HepG2 (cell line): ENCODE data around the gene ETFRF1. TPM values are rescaled to one million over a fixed set of nuclear protein-coding genes. Genes with fewer than 3 reads are reported as not detected.

ENCODE experiments used
- ATAC-seq: fragments of 200-7000 bp; cut with Tn5 transposase; 3 replicates; pipeline ENCODE4 v1.9.1; 2020; ENCODE audit warnings: mild to moderate bottlenecking, moderate library complexity
- BruUV-seq: library from RNA; stranded (reverse); fragments of 400-500 nt; replicated peaks from 2 replicates; lab custom pipeline; 2021; lab: Mats Ljungman, UMichigan
- CTCF ChIA-PET: fragments of 300-600 bp; formaldehyde crosslinking; extraction: SDS; loops from one replicate; lab custom pipeline; 2021; ENCODE audit warnings: low total read pairs, inconsistent platforms, low intra/inter-chr PET ratio; lab: Yijun Ruan, JAX
- POLR2A ChIA-PET: fragments of 350-600 bp; sonication (Branson Sonifier 250); formaldehyde crosslinking; loops from one replicate; lab custom pipeline; 2020; ENCODE audit warnings: antibody characterized with exemption, inconsistent platforms; lab: Yijun Ruan, JAX
- DNase-seq: peaks from one replicate; pipeline ENCODE4 v3.0.0-alpha.2; 2015; ENCODE audit warnings: low spot score
- FAIRE-seq: peaks from 3 replicates; lab custom pipeline; 2011; peaks lifted over from hg19 to GRCh38; lab: Jason Lieb, UNC
- H2AFZ ChIP-seq: one replicate; pipeline ENCODE4 v1.6.1; 2011; ENCODE audit warnings: low read length, inconsistent platforms
- H3K27ac ChIP-seq: fragments of 300-600 bp; 3 replicates; pipeline ENCODE4 v1.8.0; 2011; ENCODE audit warnings: mixed run types, mild to moderate bottlenecking, mixed read lengths, low read length, inconsistent platforms; ENCODE audit not compliant: insufficient read depth; ENCODE audit errors: extremely low read length
- H3K27me3 ChIP-seq, 2 experiments: fragments of 200-600 bp in 1 of 2; 2 replicates in 1 of 2; 3 replicates in 1 of 2; pipeline versions ENCODE4 v1.6.0 to v1.8.0; 2011; ENCODE audit warnings: low read length in 2 of 2, mild to moderate bottlenecking in 2 of 2, moderate library complexity in 2 of 2, inconsistent platforms in 1 of 2; ENCODE audit not compliant: insufficient read depth in 2 of 2, control insufficient read depth in 1 of 2
- H3K36me3 ChIP-seq, 2 experiments: fragments of 200-600 bp in 1 of 2; replicated peaks in 1 of 2; 2 replicates in 1 of 2; 3 replicates in 1 of 2; pipeline versions ENCODE4 v1.5.1 to v1.8.0; 2011; ENCODE audit warnings: low read length in 2 of 2, inconsistent platforms in 1 of 2; ENCODE audit not compliant: insufficient read depth in 2 of 2, control insufficient read depth in 1 of 2
- H3K4me1 ChIP-seq: 2 replicates; pipeline ENCODE4 v1.5.1; 2012; ENCODE audit warnings: low read length, inconsistent platforms; ENCODE audit not compliant: insufficient read depth
- H3K4me2 ChIP-seq: 2 replicates; pipeline ENCODE4 v1.6.0; 2011; ENCODE audit warnings: low read depth, low read length, inconsistent platforms
- H3K4me3 ChIP-seq, 3 experiments: fragments of 200-600 bp in 1 of 3; sonication (generic), shearing (Covaris generic) in 1 of 3; replicated peaks in 1 of 3; 2 replicates each; pipeline ENCODE4 v1.5.1; 2011 to 2016; ENCODE audit warnings: low read length in 3 of 3, inconsistent platforms in 2 of 3, low read depth in 2 of 3, mild to moderate bottlenecking in 2 of 3, control low read depth in 1 of 3, mixed read lengths in 1 of 3; ENCODE audit not compliant: insufficient read depth in 1 of 3
- H3K79me2 ChIP-seq: one replicate; pipeline ENCODE4 v1.6.1; 2011; ENCODE audit warnings: low read length, inconsistent platforms; ENCODE audit not compliant: insufficient read depth
- H3K9ac ChIP-seq: 2 replicates; pipeline ENCODE4 v1.6.0; 2011; ENCODE audit warnings: mild to moderate bottlenecking, low read depth, low read length, inconsistent platforms; ENCODE audit not compliant: insufficient read depth
- H3K9me3 ChIP-seq: 2 replicates; pipeline ENCODE4 v1.5.1; 2012; ENCODE audit warnings: mild to moderate bottlenecking, low read length
- H4K20me1 ChIP-seq: 2 replicates; pipeline ENCODE4 v1.6.0; 2011; ENCODE audit warnings: inconsistent platforms, mild to moderate bottlenecking, low read length, moderate library complexity; ENCODE audit not compliant: insufficient read depth
- ATM ChIP-seq: fragments of 450-650 bp; IDR thresholded peaks from 2 replicates; pipeline ENCODE4 v1.7.1; 2017; ENCODE audit warnings: mild to moderate bottlenecking, borderline replicate concordance
- FOXC1 ChIP-seq: sonication (generic); formaldehyde crosslinking; IDR thresholded peaks from 2 replicates; pipeline ENCODE4 v1.8.0; 2022; ENCODE audit warnings: mild to moderate bottlenecking, missing genetic modification reagents, borderline replicate concordance
- JUNB ChIP-seq: sonication (generic); formaldehyde crosslinking; IDR thresholded peaks from 2 replicates; pipeline ENCODE4 v1.8.0; 2022; ENCODE audit warnings: missing genetic modification reagents, mild to moderate bottlenecking, borderline replicate concordance
- POLR2G ChIP-seq: fragments of 200-400 bp; formaldehyde crosslinking; IDR thresholded peaks from 2 replicates; pipeline ENCODE4 v1.6.1; 2018; ENCODE audit warnings: mild to moderate bottlenecking, low read depth, low read length, moderate library complexity
- SSRP1 ChIP-seq: IDR thresholded peaks from 2 replicates; pipeline ENCODE4 v1.6.1; 2016; ENCODE audit warnings: control low read depth
- TAF1 ChIP-seq: sonication (generic); formaldehyde crosslinking; IDR thresholded peaks from 2 replicates; pipeline ENCODE4 v1.4.0; 2020; ENCODE audit warnings: missing genetic modification reagents
- ZBTB40 ChIP-seq, 2 experiments: fragments of 450-650 bp in 1 of 2; sonication (generic) in 1 of 2; formaldehyde crosslinking in 1 of 2; IDR thresholded peaks; 2 replicates each; pipeline versions ENCODE4 v1.6.1 to v1.8.0; 2016 to 2022; ENCODE audit warnings: antibody characterized with exemption in 1 of 2, mild to moderate bottlenecking in 1 of 2, missing genetic modification reagents in 1 of 2
- ZNF292 ChIP-seq: sonication (generic); formaldehyde crosslinking; IDR thresholded peaks from 2 replicates; pipeline ENCODE4 v1.8.1; 2022; ENCODE audit warnings: mild to moderate bottlenecking, low read depth, missing genetic modification reagents, borderline replicate concordance
- ZNF484 ChIP-seq: sonication (generic); formaldehyde crosslinking; IDR thresholded peaks from 2 replicates; pipeline ENCODE4 v1.5.1; 2020; ENCODE audit warnings: mild to moderate bottlenecking, low read depth, missing genetic modification reagents, borderline replicate concordance
- ZNF562 ChIP-seq: sonication (generic); formaldehyde crosslinking; IDR thresholded peaks from 2 replicates; pipeline ENCODE4 v1.8.0; 2022; ENCODE audit warnings: missing genetic modification reagents, borderline replicate concordance
- ZNF780A ChIP-seq: sonication (generic); formaldehyde crosslinking; IDR thresholded peaks from 2 replicates; pipeline ENCODE4 v1.8.0; 2022; ENCODE audit warnings: mild to moderate bottlenecking, missing genetic modification reagents, moderate library complexity
- ZNF790 ChIP-seq: sonication (generic); formaldehyde crosslinking; IDR thresholded peaks from 2 replicates; pipeline ENCODE4 v1.8.0; 2022; ENCODE audit warnings: missing genetic modification reagents, mild to moderate bottlenecking, borderline replicate concordance
- WGBS: methylation state at CpG from one replicate; pipeline ENCODE4 v1.1.6; 2017; ENCODE audit warnings: low lambda C conversion rate; 5-methylcytosine and 5-hydroxymethylcytosine counted together
- in situ Hi-C: cut with HindIII; loops from 2 replicates; pipeline ENCODE4 v1.10.0; 2017; ENCODE audit warnings: low pct_unique_long_range_greater_than_20kb; ENCODE audit not compliant: extremely low pct_ligation_motif_present
- intact Hi-C: fragments of 100-400 bp; cut with micrococcal nuclease; formaldehyde crosslinking; loops from one replicate; pipeline ENCODE4 v1.10.0; 2022; ENCODE audit not compliant: unreplicated experiment
- polyA plus RNA-seq, 8 experiments: library from polyadenylated mRNA; depleted of rRNA in 3 of 8; stranded (reverse) in 7 of 8; unstranded in 1 of 8; fragments of >200 nt; fragmentation: Illumina TruSeq in 4 of 8; extraction: Trizol in 4 of 8; gene quantifications; 2 replicates each; pipeline versions ENCODE4 v1.2.1 to v1.2.3, GENCODE V29; 2011 to 2016; ENCODE audit warnings: low read depth in 4 of 8, missing spikeins in 1 of 8, mixed read lengths in 1 of 8; ENCODE audit not compliant: insufficient read depth in 1 of 8
- total RNA-seq, 5 experiments: library from RNA; depleted of rRNA; stranded (reverse); fragments of >200 nt; fragmentation: Illumina TruSeq; extraction: Trizol; gene quantifications; 2 replicates each; pipeline ENCODE4 v1.2.3, GENCODE V29; 2016; ENCODE audit warnings: low read depth in 1 of 5

Gene ETFRF1
- total and polyA plus RNA-seq, 2 of the 13 experiments (the other 11 are each of a cell fraction or from before 2014, with no cell fraction given): 6.8 to 7.0 TPM

- H3K27me3 ChIP-seq: no peaks in the 10 kb centered on the region; a peak in 1 of 5 replicates
- no peaks in the 10 kb centered on the region for H4K20me1 ChIP-seq
- WGBS: 0% methylated on average over 12 of the region's 56 CpGs
- FAIRE-seq (peak; percentile 66), DNase-seq (no peak), ATAC-seq (peak; percentile 44)
- peak overlapping the region; percentile 75 to 82 (median 80) for H3K4me3 ChIP-seq
- peak overlapping the region; percentile 64 for H3K27ac ChIP-seq
- TSS peak; percentile 52 for BruUV-seq
- peak overlapping the region; percentile 88 for H3K4me2 ChIP-seq
- no peak overlapping the region for H2AFZ ChIP-seq
- H3K9me3 ChIP-seq: no peaks in the 10 kb centered on the region
- H3K9ac ChIP-seq: peak overlapping the region; percentile 76
- ChIA-PET POLR2A (interaction anchor here (1.0 to 1.4 kb wide), 4 partner anchors 9 to 137 kb away, joined by 3 to 4 read pairs (median 3); partner anchors contain the start of genes DNAI7 and ETFRF1), CTCF (no interaction called here)
- in situ Hi-C loops (no loop called here), intact Hi-C loops (loop anchor here (1.0 to 10.0 kb wide), 3 partner anchors 27 to 85 kb away; partner anchors contain the start of genes DNAI7 and ETFRF1)
- H3K36me3 ChIP-seq: no peaks in the 10 kb centered on the region
- peaks cover 47% of the 10 kb centered on the region for H3K4me1 ChIP-seq
- H3K79me2 ChIP-seq: peaks cover 21% of the 10 kb centered on the region
- no peak for TF ChIP-seq SSRP1 (CRISPR knock-in tag)
- TF ChIP-seq JUNB (CRISPR knock-in tag): no peak
- TF ChIP-seq ZNF790 (CRISPR knock-in tag): no peak
- TF ChIP-seq ZNF292 (CRISPR knock-in tag): peak; percentile 38; the same call in 1 of the 2 replicates
- TF ChIP-seq ZBTB40 (IDR thresholded peaks at IDR 0.05): no peak
- no peak; the same call in 1 of the 2 replicates for TF ChIP-seq ZBTB40 (CRISPR knock-in tag; IDR thresholded peaks at IDR 0.05)
- TF ChIP-seq ZNF780A: no peak
- TF ChIP-seq POLR2G: no peak
- no peak for TF ChIP-seq ZNF562 (CRISPR knock-in tag)
- no peak for TF ChIP-seq TAF1
- no peak for TF ChIP-seq FOXC1 (CRISPR knock-in tag)
- no peak for TF ChIP-seq ATM
- TF ChIP-seq ZNF484: no peak
These were observed 55.1 kb downstream of the ETFRF1 start for GRCh38 chr12:25249931-25250738.
